B cell (primary cell): ENCODE measurements around the gene ITGAE. TPM values are rescaled to one million over a fixed set of nuclear protein-coding genes. Genes with fewer than 3 reads are reported as not detected.

ENCODE experiments used
- ATAC-seq: fragments of 200-7000 bp; cut with Tn5 transposase; one replicate; pipeline ENCODE4 v1.10.0; 2021; ENCODE audit warnings: low read depth, mild to moderate bottlenecking, moderate number of reproducible peaks, moderate library complexity
- CTCF ChIA-PET: fragments of 350-600 bp; sonication (Branson Sonifier 250); formaldehyde crosslinking; loops from one replicate; lab custom pipeline; 2021; ENCODE audit warnings: antibody characterized with exemption, inconsistent platforms; lab: Charles Lee
- POLR2A ChIA-PET: fragments of 350-600 bp; sonication (Branson Sonifier 250); formaldehyde crosslinking; loops from one replicate; lab custom pipeline; 2021; ENCODE audit warnings: antibody characterized with exemption; lab: Charles Lee
- DNase-seq: peaks from one replicate; pipeline ENCODE4 v3.0.0; 2013
- H2AFZ ChIP-seq: 2 replicates; pipeline ENCODE4 v1.6.1; 2012; ENCODE audit warnings: mild to moderate bottlenecking, low read depth, low read length; ENCODE audit not compliant: insufficient read depth, poor library complexity, severe bottlenecking
- H3K27ac ChIP-seq, 2 donors: 1 replicate in 1 of 2; 2 replicates in 1 of 2; pipeline ENCODE4 v1.5.1; 2012 to 2013; ENCODE audit warnings: low read length in 2 of 2, mild to moderate bottlenecking in 2 of 2, moderate library complexity in 1 of 2
- H3K27me3 ChIP-seq, 4 experiments: fragments of 200-600 bp in 1 of 4; sonication (generic) in 1 of 4; replicated peaks in 1 of 4; 1 replicate in 2 of 4; 2 replicates in 2 of 4; pipeline versions ENCODE4 v1.6.1 to v1.7.0; 2013 to 2016; ENCODE audit warnings: low read length in 3 of 4, mild to moderate bottlenecking in 2 of 4, mixed read lengths in 1 of 4, moderate library complexity in 1 of 4; ENCODE audit not compliant: insufficient read depth in 4 of 4, control insufficient read depth in 3 of 4; ENCODE audit errors: control extremely low read depth in 1 of 4
- H3K36me3 ChIP-seq, 2 experiments: replicated peaks in 1 of 2; 1 replicate in 1 of 2; 2 replicates in 1 of 2; pipeline versions ENCODE4 v1.6.1 to v1.7.1; 2013; ENCODE audit warnings: low read length in 1 of 2; ENCODE audit not compliant: insufficient read depth in 2 of 2, control insufficient read depth in 1 of 2; ENCODE audit errors: control extremely low read depth in 1 of 2, extremely low read depth in 1 of 2
- H3K4me1 ChIP-seq, 2 donors: fragments of 200-600 bp in 1 of 2; sonication (generic) in 1 of 2; 1 replicate in 1 of 2; 2 replicates in 1 of 2; pipeline versions ENCODE4 v1.5.1 to v1.6.1; 2013 to 2017; ENCODE audit warnings: low read length in 2 of 2; ENCODE audit not compliant: control insufficient read depth in 2 of 2, insufficient read depth in 2 of 2
- H3K4me2 ChIP-seq: replicated peaks from 2 replicates; pipeline ENCODE3; 2012; ENCODE audit warnings: mild to moderate bottlenecking, low read depth, low read length; ENCODE audit not compliant: poor library complexity, severe bottlenecking
- H3K4me3 ChIP-seq, 5 experiments: fragments of 200-600 bp in 1 of 5; sonication (generic) in 1 of 5; 1 replicate in 3 of 5; 2 replicates in 2 of 5; pipeline versions ENCODE4 v1.5.1 to v1.7.0; 2011 to 2016; ENCODE audit warnings: low read length in 4 of 5, mild to moderate bottlenecking in 4 of 5, low read depth in 2 of 5, control low read depth in 1 of 5, moderate library complexity in 1 of 5; ENCODE audit not compliant: insufficient read depth in 1 of 5; ENCODE audit errors: control extremely low read depth in 1 of 5, extremely low read depth in 1 of 5
- H3K79me2 ChIP-seq: fragments of 200-600 bp; sonication (generic); one replicate; pipeline ENCODE4 v1.6.0; 2016; ENCODE audit warnings: low read length; ENCODE audit not compliant: control insufficient read depth, insufficient read depth
- H3K9ac ChIP-seq: fragments of 200-600 bp; sonication (generic); 2 replicates; pipeline ENCODE4 v1.6.1; 2017; ENCODE audit warnings: mild to moderate bottlenecking, low read length, moderate library complexity
- H3K9me3 ChIP-seq, 3 donors: one replicate each; pipeline versions ENCODE4 v1.6.1 to v1.7.1; 2013; ENCODE audit warnings: low read length in 2 of 3; ENCODE audit not compliant: control insufficient read depth in 2 of 3, insufficient read depth in 1 of 3; ENCODE audit errors: control extremely low read depth in 1 of 3
- H4K20me1 ChIP-seq: 2 replicates; pipeline ENCODE4 v1.6.0; 2012; ENCODE audit warnings: mild to moderate bottlenecking, low read length; ENCODE audit not compliant: insufficient read depth, control insufficient read depth, poor library complexity, severe bottlenecking
- H3K27ac Mint-ChIP-seq: one replicate; pipeline ENCODE4 v1.8.0; 2021; ENCODE audit warnings: mixed read lengths
- H3K27me3 Mint-ChIP-seq: one replicate; pipeline ENCODE4 v1.8.0; 2021; ENCODE audit warnings: mixed read lengths
- H3K4me1 Mint-ChIP-seq: one replicate; pipeline ENCODE4 v1.8.0; 2021; ENCODE audit warnings: mixed read lengths
- H3K4me3 Mint-ChIP-seq: one replicate; pipeline ENCODE4 v1.8.0; 2021; ENCODE audit warnings: mixed read lengths
- H3K9me3 Mint-ChIP-seq: one replicate; pipeline ENCODE4 v1.8.0; 2022; ENCODE audit warnings: mixed read lengths; ENCODE audit not compliant: insufficient read depth
- CTCF ChIP-seq: fragments of 200-600 bp; IDR thresholded peaks from one replicate; pipeline ENCODE4 v1.8.0; 2022; ENCODE audit warnings: antibody characterized with exemption, mild to moderate bottlenecking
- EZH2 ChIP-seq: IDR thresholded peaks from 2 replicates; pipeline ENCODE4 v1.6.1; 2012; ENCODE audit warnings: borderline replicate concordance, low read depth, mild to moderate bottlenecking, moderate library complexity, low read length; ENCODE audit not compliant: insufficient read depth, poor library complexity, severe bottlenecking
- WGBS: methylation state at CpG from one replicate; pipeline ENCODE4 v1.1.5; 2013; ENCODE audit warnings: missing lambda C conversion rate; ENCODE audit not compliant: insufficient coverage; 5-methylcytosine and 5-hydroxymethylcytosine counted together
- intact Hi-C: fragments of 100-400 bp; cut with micrococcal nuclease; formaldehyde crosslinking; loops from one replicate; pipeline ENCODE4 v1.10.0; 2022
- polyA plus RNA-seq: library from polyadenylated mRNA; depleted of rRNA; stranded (reverse); fragments of >200 nt; gene quantifications from 2 replicates; pipeline ENCODE4 v1.2.3, GENCODE V29; 2012
- total RNA-seq, 2 donors: library from RNA; stranded (reverse); fragments of 120-200 nt in 1 of 2; gene quantifications; 1 replicate in 1 of 2; 2 replicates in 1 of 2; pipeline versions ENCODE4 v1.2.3 to v1.2.4, GENCODE V29; 2013 to 2022

Gene ITGAE
- total and polyA plus RNA-seq, 2 donors (not counting 1 experiment from before 2014, with no cell fraction given) = 48.2 to 95.6 TPM

- WGBS = 95% methylated on average over 19 of the region's 19 CpGs
- H3K27ac Mint-ChIP-seq = peak overlapping the region; percentile 64
- no peaks in the 10 kb centered on the region for H3K79me2 ChIP-seq
- H3K36me3 ChIP-seq = peaks cover 0 to 8% of the 10 kb centered on the region in 2 experiments
- peak overlapping the region; percentile 3 for H3K4me3 Mint-ChIP-seq
- H3K4me3 ChIP-seq = no peak overlapping the region
- peaks cover 53% of the 10 kb centered on the region for H3K4me1 Mint-ChIP-seq
- H3K27me3 ChIP-seq = no peaks in the 10 kb centered on the region
- H3K4me2 ChIP-seq = no peak overlapping the region
- no peaks in the 10 kb centered on the region for H4K20me1 ChIP-seq
- no peak overlapping the region for H2AFZ ChIP-seq
- H3K27me3 Mint-ChIP-seq = no peaks in the 10 kb centered on the region
- CTCF ChIA-PET = no interaction called here
- no peak for ATAC-seq
- no peak overlapping the region for H3K9ac ChIP-seq
- no peaks in the 10 kb centered on the region for H3K9me3 Mint-ChIP-seq
- POLR2A ChIA-PET = no interaction called here
- no peak for TF ChIP-seq EZH2
- no peak for TF ChIP-seq CTCF
- DNase-seq = no peak
- peaks cover 0 to 3% (median 0%) of the 10 kb centered on the region in 3 donors for H3K9me3 ChIP-seq
- peaks cover 14 to 43% of the 10 kb centered on the region in 2 donors for H3K4me1 ChIP-seq
- intact Hi-C loops = no loop called here
- no peak overlapping the region for H3K27ac ChIP-seq
Observed at GRCh38 chr17:3802461-3803307, 1.7 kb upstream of the ITGAE start.

- no peaks in the 10 kb centered on the region for H3K79me2 ChIP-seq
- no peak overlapping the region for H2AFZ ChIP-seq
- 100% methylated on average over 4 of the region's 10 CpGs for WGBS
- peaks cover 14 to 46% of the 10 kb centered on the region in 2 donors for H3K4me1 ChIP-seq
- H3K4me3 ChIP-seq = no peak overlapping the region
- Mint-ChIP-seq H3K4me3 (no peak overlapping the region), H3K9me3 (no peaks in the 10 kb centered on the region), H3K27me3 (no peaks in the 10 kb centered on the region), H3K27ac (peak overlapping the region; percentile 61), H3K4me1 (peaks cover 57% of the 10 kb centered on the region)
- peaks cover 0 to under 1% of the 10 kb centered on the region in 2 experiments for H3K36me3 ChIP-seq
- peaks cover 0 to 3% (median 0%) of the 10 kb centered on the region in 3 donors for H3K9me3 ChIP-seq
- H3K4me2 ChIP-seq = no peak overlapping the region
- H3K27me3 ChIP-seq = no peaks in the 10 kb centered on the region
- ATAC-seq (no peak), DNase-seq (no peak)
- H3K27ac ChIP-seq = no peak overlapping the region
- CTCF ChIA-PET = no interaction called here
- no peak for TF ChIP-seq CTCF
- no peak for TF ChIP-seq EZH2
- no peak overlapping the region for H3K9ac ChIP-seq
- intact Hi-C loops = no loop called here
- H4K20me1 ChIP-seq = no peaks in the 10 kb centered on the region
- POLR2A ChIA-PET = interaction anchor here (1.5 kb wide), 1 partner anchor 8 kb away, joined by 5 read pairs; no protein-coding TSS in a partner anchor
Observed at GRCh38 chr17:3801792-3802191, 804 bp upstream of the ITGAE start.
